GM12873 (cell line): Measurements from ENCODE around the gene ARHGAP26.

Source experiments
- CTCF ChIP-seq: IDR thresholded peaks from 2 replicates; pipeline ENCODE4 v1.5.1; 2012; ENCODE audit warnings: low read depth, mild to moderate bottlenecking, moderate library complexity, low read length, control low read depth; ENCODE audit not compliant: insufficient read depth; ENCODE audit errors: missing control alignments

Gene ARHGAP26

DNA sequence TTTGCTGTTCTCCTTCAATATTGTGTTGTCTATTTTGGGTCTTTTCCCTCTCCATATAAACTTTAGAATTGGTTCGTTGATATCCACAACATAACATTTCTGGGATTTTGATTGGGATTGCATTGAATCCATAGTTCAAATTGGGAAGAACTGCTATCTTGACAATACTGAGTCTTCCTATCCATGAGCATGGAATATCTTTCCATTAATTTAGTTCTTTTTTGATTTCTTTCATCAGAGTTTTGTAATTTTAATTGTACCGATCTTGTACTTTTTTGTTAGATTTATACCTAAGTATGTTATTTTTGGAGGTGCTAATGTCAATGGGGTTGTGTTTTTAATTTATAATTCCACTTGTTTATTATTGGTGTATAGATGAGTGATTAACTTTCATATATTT, 498.2 kb downstream of the ARHGAP26 start:
- no peak for TF ChIP-seq CTCF

DNA sequence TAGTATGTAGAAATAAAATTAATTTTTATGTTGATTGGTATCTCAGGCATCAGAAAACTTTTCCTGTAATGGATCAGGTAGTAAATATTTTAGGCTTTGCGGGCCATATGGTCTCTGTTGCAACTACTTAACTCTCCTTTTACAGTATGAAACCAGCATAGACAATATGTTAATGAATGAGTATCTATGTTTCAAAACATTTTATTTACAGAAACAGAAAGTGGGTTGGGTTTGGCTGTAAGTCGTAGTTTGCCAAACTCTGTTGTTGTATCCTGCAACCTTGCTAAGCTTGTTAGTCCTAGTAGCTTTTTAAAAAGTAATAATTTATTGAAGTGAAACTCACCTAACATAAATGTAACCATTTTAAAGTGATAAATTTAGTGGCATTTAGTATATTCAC, 501.3 kb downstream of the ARHGAP26 start:
- no peak for TF ChIP-seq CTCF

DNA sequence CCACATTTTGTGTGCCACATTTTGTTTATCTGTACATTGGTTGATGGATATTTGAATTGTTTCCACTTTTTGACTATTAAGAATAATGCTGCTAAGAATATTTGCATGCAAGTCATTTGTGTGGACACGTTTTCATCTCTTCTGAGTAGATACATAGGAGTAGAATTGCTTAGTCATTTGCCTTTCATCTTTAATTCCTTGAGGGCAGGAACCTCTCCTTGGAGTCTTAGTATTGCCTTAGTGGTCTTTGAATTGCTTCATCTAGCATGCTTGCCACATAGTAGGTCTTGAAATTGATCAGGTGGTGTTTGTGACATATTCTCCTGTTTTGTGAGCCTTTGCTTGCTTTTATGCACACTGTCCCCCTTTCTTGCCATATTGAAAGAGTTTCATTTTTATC, 504.8 kb downstream of the ARHGAP26 start:
- no peak for TF ChIP-seq CTCF

DNA sequence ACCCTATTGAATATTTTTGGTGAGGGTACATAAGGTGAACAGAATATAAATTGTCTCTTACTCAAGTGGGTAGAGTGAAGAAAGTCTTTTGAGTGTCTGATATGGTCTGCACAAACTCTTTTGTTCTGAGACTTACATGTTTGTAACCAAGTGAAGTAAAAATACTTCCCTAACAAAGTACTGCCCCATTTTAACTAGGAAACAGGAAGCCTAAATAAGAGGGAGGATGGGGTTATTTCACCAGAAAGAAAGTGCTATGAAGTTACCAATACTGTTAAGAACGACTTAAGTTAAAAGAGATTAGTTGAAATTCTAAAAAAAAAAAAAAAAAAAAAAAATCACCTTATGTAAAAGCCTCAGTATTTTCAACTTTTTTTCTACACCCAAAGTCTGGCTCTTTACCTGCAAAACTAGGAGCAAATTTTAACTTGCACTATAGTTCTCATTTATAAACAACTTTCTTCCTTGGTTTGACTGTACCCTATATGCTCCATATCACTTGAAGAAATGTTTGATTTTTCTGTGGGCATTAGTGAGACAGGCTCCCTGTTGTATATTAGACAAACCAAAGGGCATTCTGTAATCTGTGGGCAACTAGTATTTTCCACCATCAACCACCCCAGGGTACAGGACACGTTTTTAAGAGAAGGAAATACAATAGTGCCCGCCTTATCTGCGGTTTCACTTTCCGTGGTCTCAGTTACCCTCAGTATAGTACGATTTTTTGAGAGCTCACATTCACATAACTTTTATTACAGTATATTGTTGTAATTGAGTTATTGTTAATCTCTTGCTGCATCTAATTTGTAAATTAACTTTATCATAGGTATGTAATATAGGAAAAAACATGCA, 505.6 kb downstream of the ARHGAP26 start:
- TF ChIP-seq CTCF: no peak

- no peak for TF ChIP-seq CTCF
These were observed 507.4 kb downstream of the ARHGAP26 start for GRCh38 chr5:143277536-143277935.
